Motor neuron (in vitro differentiated cells): ENCODE results near the gene TMEM150B. TPM values are rescaled to one million over a fixed set of nuclear protein-coding genes. Genes with fewer than 3 reads are reported as not detected.

Source experiments
- ATAC-seq, 8 experiments: fragments of 200-7000 bp; cut with Tn5 transposase; replicated peaks in 6 of 8; 2 replicates each; pipeline ENCODE4 v1.8.0; 2021; ENCODE audit warnings: mild to moderate bottlenecking in 8 of 8, moderate library complexity in 8 of 8
- H3K27ac ChIP-seq, 2 donors: fragments of 250-450 bp; sonication (Bioruptor Pico); 2 replicates each; pipeline ENCODE4 v1.9.0; 2021; ENCODE audit warnings: antibody characterized with exemption in 2 of 2, mild to moderate bottlenecking in 2 of 2, moderate library complexity in 1 of 2
- H3K4me1 ChIP-seq, 2 donors: fragments of 250-450 bp; sonication (Bioruptor Pico); replicated peaks in 1 of 2; 2 replicates each; pipeline ENCODE4 v1.6.1; 2021; ENCODE audit warnings: antibody characterized with exemption in 2 of 2, mild to moderate bottlenecking in 2 of 2, moderate library complexity in 1 of 2
- H3K4me3 ChIP-seq, 5 donors: fragments of 250-450 bp; sonication (Bioruptor Pico); 2 replicates each; pipeline ENCODE4 v1.9.0; 2021; ENCODE audit warnings: antibody characterized with exemption in 5 of 5, mild to moderate bottlenecking in 5 of 5, moderate library complexity in 4 of 5
- WGBS, 10 experiments: fragments of 450-650 bp; shearing (Covaris generic); methylation state at CpG; one replicate each; pipeline ENCODE4 v1.0.0; 2022; 5-methylcytosine and 5-hydroxymethylcytosine counted together
- in situ Hi-C, 9 experiments: fragments of 400-800 bp; cut with MboI; loops; one replicate each; pipeline ENCODE4 v1.15.0; 2021; ENCODE audit warnings: low sequenced_read_pairs in 9 of 9, low pct_unique_long_range_greater_than_20kb in 2 of 9; ENCODE audit not compliant: unreplicated experiment in 9 of 9
- total RNA-seq, 8 experiments: library from RNA; unstranded; fragments of 300-600 nt; gene quantifications; 2 replicates each; pipeline versions ENCODE4 v1.2.3 to v1.2.4, GENCODE V29; 2022

The TMEM150B gene
- under 1 TPM in 3 of 8 experiments, not detected in 5; 0.11 to 0.62 (median 0.33) TPM for total RNA-seq

- in situ Hi-C loops: no loop called here
- Histone ChIP-seq H3K4me3 (no peak within 1 kb of the TSS), H3K27ac (no peak within 1 kb of the TSS), H3K4me1 (no peaks in the 10 kb centered on the region)
- 81 to 100% (median 94%) methylated on average over 1 to 11 of the region's 14 CpGs; no CpG with 5 or more reads in 1 of the 10 experiments for WGBS, 10 experiments
- no peak for ATAC-seq
Measured at GRCh38 chr19:55325172-55325571, at the start of gene TMEM150B. TSS of gene TMEM150B (minus strand) at chr19:55325341. CDS start at chr19:55321036, 4,305 bp downstream.

GRCh38 chr19:55373993-55374757 lies 49.0 kb upstream of the TMEM150B start:
- Histone ChIP-seq H3K4me1 (peaks cover 40 to 67% of the 10 kb centered on the region in 2 donors), H3K27ac (peak overlapping the region in 1 of 2 donors; percentile 12), H3K4me3 (no peak overlapping the region)
- 0 to 61% (median 28%) methylated on average over 1 to 4 of the region's 31 CpGs; no CpG with 5 or more reads in 5 of the 10 experiments for WGBS, 10 experiments
- ATAC-seq: no peak
- in situ Hi-C loops: no loop called here

GRCh38 chr19:55373306-55373992 lies 48.3 kb upstream of the TMEM150B start:
- ATAC-seq: no peak
- peaks cover 34 to 67% of the 10 kb centered on the region in 2 donors for H3K4me1 ChIP-seq
- no peak overlapping the region for H3K27ac ChIP-seq
- 70 to 100% (median 83%) methylated on average over 1 to 2 of the region's 9 CpGs; no CpG with 5 or more reads in 6 of the 10 experiments for WGBS, 10 experiments
- in situ Hi-C loops: no loop called here
- no peak overlapping the region for H3K4me3 ChIP-seq

- Histone ChIP-seq H3K27ac (no peak overlapping the region), H3K4me3 (no peak overlapping the region), H3K4me1 (peaks cover 29 to 60% of the 10 kb centered on the region in 2 donors)
- 36% methylated on average over 6 of the region's 24 CpGs; no CpG with 5 or more reads in 9 of the 10 experiments for WGBS, 10 experiments
- in situ Hi-C loops: no loop called here
- ATAC-seq: peak in 5 of 8 experiments; percentile 23 to 51 (median 38)
Measured at GRCh38 chr19:55372316-55373081, 47.4 kb upstream of the TMEM150B start.

- peak in 5 of 8 experiments; percentile 2 to 51 (median 48) for ATAC-seq
- Histone ChIP-seq H3K4me3 (peak within 1 kb of the TSS; percentile 14 to 33 (median 28)), H3K27ac (no peak within 1 kb of the TSS), H3K4me1 (peaks cover 17 to 46% of the 10 kb centered on the region in 2 donors)
- WGBS, 10 experiments: no CpG with 5 or more reads among the region's 32 CpGs
- in situ Hi-C loops: no loop called here
Measured at GRCh38 chr19:55370305-55370988, 45.3 kb upstream of the TMEM150B start, which contains the start of gene IL11. TSS of gene IL11 (minus strand) at chr19:55370463. CDS start at chr19:55370310, 153 bp downstream.

GRCh38 chr19:55369653-55370304 lies 44.6 kb upstream of the TMEM150B start:
- whole genome bisulfite sequencing, 10 experiments: 0% methylated on average over 2 to 5 of the region's 59 CpGs; no CpG with 5 or more reads in 8 of the 10 experiments
- Histone ChIP-seq H3K4me1 (peaks cover 17 to 46% of the 10 kb centered on the region in 2 donors), H3K4me3 (peak overlapping the region; percentile 14 to 33 (median 28)), H3K27ac (no peak overlapping the region)
- peak; percentile 66 to 87 (median 76) for ATAC-seq
- in situ Hi-C loops: no loop called here

- Histone ChIP-seq H3K4me1 (peaks cover 13 to 38% of the 10 kb centered on the region in 2 donors), H3K4me3 (peak overlapping the region; percentile 3 to 33 (median 14)), H3K27ac (no peak overlapping the region)
- in situ Hi-C loops: no loop called here
- ATAC-seq: peak; percentile 1 to 84 (median 22)
- 11 to 24% methylated on average over 4 to 10 of the region's 54 CpGs; no CpG with 5 or more reads in 8 of the 10 experiments for WGBS, 10 experiments
Measured at GRCh38 chr19:55368701-55369563, 43.8 kb upstream of the TMEM150B start.

GRCh38 chr19:55368106-55368505 lies 43.0 kb upstream of the TMEM150B start:
- no peak overlapping the region for H3K27ac ChIP-seq

GRCh38 chr19:55366790-55367189 lies 41.6 kb upstream of the TMEM150B start:
- ATAC-seq: no peak
- in situ Hi-C loops: no loop called here
- WGBS, 10 experiments: 80 to 95% (median 90%) methylated on average over 1 to 3 of the region's 3 CpGs; no CpG with 5 or more reads in 7 of the 10 experiments
- Histone ChIP-seq H3K4me1 (peaks cover 13 to 38% of the 10 kb centered on the region in 2 donors), H3K27ac (no peak overlapping the region), H3K4me3 (no peak overlapping the region)

More at GRCh38 chr19:55368106-55368505, 43.0 kb upstream of the TMEM150B start:
- in situ Hi-C loops: no loop called here
- no CpG with 5 or more reads among the region's 16 CpGs for WGBS, 10 experiments
- Histone ChIP-seq H3K4me1 (peaks cover 13 to 38% of the 10 kb centered on the region in 2 donors), H3K4me3 (no peak overlapping the region)
- ATAC-seq: no peak

- Histone ChIP-seq H3K27ac (no peak overlapping the region), H3K4me1 (peaks cover 13 to 35% of the 10 kb centered on the region in 2 donors), H3K4me3 (no peak overlapping the region)
- ATAC-seq: no peak
- WGBS, 10 experiments: no CpG with 5 or more reads among the region's 19 CpGs
- in situ Hi-C loops: no loop called here
Measured at GRCh38 chr19:55365964-55366363, 40.8 kb upstream of the TMEM150B start.

GRCh38 chr19:55365245-55365644 lies 40.1 kb upstream of the TMEM150B start:
- no peak overlapping the region for H3K27ac ChIP-seq
- WGBS, 10 experiments: 40 to 90% (median 80%) methylated on average over 1 to 2 of the region's 8 CpGs; no CpG with 5 or more reads in 5 of the 10 experiments
- peaks cover 10 to 29% of the 10 kb centered on the region in 2 donors for H3K4me1 ChIP-seq
- no peak for ATAC-seq
- in situ Hi-C loops: no loop called here
- H3K4me3 ChIP-seq: no peak overlapping the region
